ENCODE results near the gene DUSP7.

Gene DUSP7

GRCh38 chr3:52032702-52033408, 23.5 kb downstream of the DUSP7 start:
- DNase-seq (ENCODE audit: low read depth, low spot score) = no peak
- H3K27ac ChIP-seq = no peak overlapping the region

- no peak for DNase-seq (ENCODE audit: low read depth, low spot score)
Measured at GRCh38 chr3:52031896-52032295, 24.5 kb downstream of the DUSP7 start.

GRCh38 chr3:52030714-52031310, 25.6 kb downstream of the DUSP7 start:
- peak overlapping the region; percentile 37 for H3K27ac ChIP-seq

More at GRCh38 chr3:52031896-52032295, 24.5 kb downstream of the DUSP7 start:
- H3K27ac ChIP-seq = no peak overlapping the region

GRCh38 chr3:52029535-52029934, 26.8 kb downstream of the DUSP7 start:
- no peak for DNase-seq (ENCODE audit: low read depth, low spot score)
- no peak overlapping the region for H3K27ac ChIP-seq

More at GRCh38 chr3:52030714-52031310, 25.6 kb downstream of the DUSP7 start:
- peak; percentile 51 for DNase-seq (ENCODE audit: low read depth, low spot score)

GRCh38 chr3:52029053-52029452, 27.3 kb downstream of the DUSP7 start:
- DNase-seq (ENCODE audit: low read depth, low spot score) = no peak
- H3K27ac ChIP-seq = no peak overlapping the region

- H3K27ac ChIP-seq = no peak overlapping the region
- DNase-seq (ENCODE audit: low read depth, low spot score) = no peak
Measured at GRCh38 chr3:52028572-52028971, 27.8 kb downstream of the DUSP7 start.

- H3K27ac ChIP-seq = no peak overlapping the region
- DNase-seq (ENCODE audit: low read depth, low spot score) = no peak
Measured at GRCh38 chr3:52026041-52026440, 30.3 kb downstream of the DUSP7 start.

GRCh38 chr3:52025453-52025852, 30.9 kb downstream of the DUSP7 start:
- DNase-seq (ENCODE audit: low read depth, low spot score) = no peak
- H3K27ac ChIP-seq = no peak overlapping the region

GRCh38 chr3:52024765-52025452, 31.5 kb downstream of the DUSP7 start:
- no peak overlapping the region for H3K27ac ChIP-seq
- no peak for DNase-seq (ENCODE audit: low read depth, low spot score)

GRCh38 chr3:52023860-52024764, 32.3 kb downstream of the DUSP7 start:
- H3K27ac ChIP-seq = no peak overlapping the region
- DNase-seq (ENCODE audit: low read depth, low spot score) = no peak

GRCh38 chr3:52023101-52023770, 33.1 kb downstream of the DUSP7 start:
- no peak overlapping the region for H3K27ac ChIP-seq
- DNase-seq (ENCODE audit: low read depth, low spot score) = no peak

GRCh38 chr3:52022323-52023100, 33.9 kb downstream of the DUSP7 start:
- H3K27ac ChIP-seq = no peak overlapping the region
- no peak for DNase-seq (ENCODE audit: low read depth, low spot score)

GRCh38 chr3:52021489-52022268, 34.7 kb downstream of the DUSP7 start:
- DNase-seq (ENCODE audit: low read depth, low spot score) = no peak
- H3K27ac ChIP-seq = no peak overlapping the region

- no peak overlapping the region for H3K27ac ChIP-seq
- DNase-seq (ENCODE audit: low read depth, low spot score) = no peak
Measured at GRCh38 chr3:52020796-52021195, 35.6 kb downstream of the DUSP7 start.

GRCh38 chr3:52019352-52020080, 36.9 kb downstream of the DUSP7 start:
- DNase-seq (ENCODE audit: low read depth, low spot score) = no peak
- H3K27ac ChIP-seq = no peak overlapping the region

- H3K27ac ChIP-seq = no peak overlapping the region
- no peak for DNase-seq (ENCODE audit: low read depth, low spot score)
Measured at GRCh38 chr3:52018319-52019000, 37.9 kb downstream of the DUSP7 start.

- no peak for DNase-seq (ENCODE audit: low read depth, low spot score)
- H3K27ac ChIP-seq = no peak overlapping the region
Measured at GRCh38 chr3:52017586-52017985, 38.8 kb downstream of the DUSP7 start.

Measured in epithelial cell of prostate (primary cell).